Choroid plexus epithelial cell (primary cell): ENCODE data around the gene VPS54.

ENCODE experiments used
- DNase-seq: peaks from one replicate; pipeline ENCODE4 v3.0.0-alpha.2; 2010; ENCODE audit warnings: low read depth
- H3K4me3 ChIP-seq: 2 replicates; pipeline ENCODE4 v1.5.1; 2011; ENCODE audit warnings: low read depth, mild to moderate bottlenecking, control low read depth, low read length, moderate library complexity
- TF ChIP-seq, protein P1 (sequence below): conservative IDR thresholded peaks from 2 replicates; pipeline ENCODE4 v1.5.1; 2011; ENCODE audit warnings: low read depth, mild to moderate bottlenecking, control low read depth, inconsistent platforms, low read length, moderate library complexity

The VPS54 gene

DNA sequence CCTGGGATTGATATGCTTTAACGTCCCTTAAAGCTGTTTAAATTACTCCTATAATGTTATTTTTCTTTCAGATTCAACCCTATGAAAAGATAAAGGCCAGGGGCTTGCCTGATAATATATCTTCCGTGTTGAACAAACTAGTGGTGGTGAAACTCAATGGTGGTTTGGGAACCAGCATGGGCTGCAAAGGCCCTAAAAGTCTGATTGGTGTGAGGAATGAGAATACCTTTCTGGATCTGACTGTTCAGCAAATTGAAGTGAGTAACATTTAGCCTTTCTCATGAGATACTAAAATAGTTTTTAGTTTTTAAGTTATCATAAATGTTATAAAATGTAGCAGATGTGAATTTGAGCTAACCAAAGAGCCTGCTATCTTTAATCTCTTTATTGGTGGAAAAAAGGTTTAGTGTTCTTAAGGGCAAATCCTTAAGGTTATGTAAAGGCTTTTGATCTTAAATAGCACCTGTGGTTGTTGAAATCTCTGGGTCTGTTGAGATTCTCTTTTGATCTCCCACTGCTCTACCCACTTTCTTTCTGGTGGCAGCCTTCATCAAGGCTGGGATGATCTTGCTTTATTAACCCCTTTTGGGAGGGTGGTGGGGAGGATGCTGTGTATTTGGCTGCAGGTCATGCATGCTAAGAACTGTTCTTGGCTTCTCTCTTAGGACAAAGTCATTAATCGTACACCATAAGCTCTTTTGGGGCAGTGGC is 136.7 kb downstream of the VPS54 start:
- DNase-seq, result no peak
- TF ChIP-seq, protein P1, sequence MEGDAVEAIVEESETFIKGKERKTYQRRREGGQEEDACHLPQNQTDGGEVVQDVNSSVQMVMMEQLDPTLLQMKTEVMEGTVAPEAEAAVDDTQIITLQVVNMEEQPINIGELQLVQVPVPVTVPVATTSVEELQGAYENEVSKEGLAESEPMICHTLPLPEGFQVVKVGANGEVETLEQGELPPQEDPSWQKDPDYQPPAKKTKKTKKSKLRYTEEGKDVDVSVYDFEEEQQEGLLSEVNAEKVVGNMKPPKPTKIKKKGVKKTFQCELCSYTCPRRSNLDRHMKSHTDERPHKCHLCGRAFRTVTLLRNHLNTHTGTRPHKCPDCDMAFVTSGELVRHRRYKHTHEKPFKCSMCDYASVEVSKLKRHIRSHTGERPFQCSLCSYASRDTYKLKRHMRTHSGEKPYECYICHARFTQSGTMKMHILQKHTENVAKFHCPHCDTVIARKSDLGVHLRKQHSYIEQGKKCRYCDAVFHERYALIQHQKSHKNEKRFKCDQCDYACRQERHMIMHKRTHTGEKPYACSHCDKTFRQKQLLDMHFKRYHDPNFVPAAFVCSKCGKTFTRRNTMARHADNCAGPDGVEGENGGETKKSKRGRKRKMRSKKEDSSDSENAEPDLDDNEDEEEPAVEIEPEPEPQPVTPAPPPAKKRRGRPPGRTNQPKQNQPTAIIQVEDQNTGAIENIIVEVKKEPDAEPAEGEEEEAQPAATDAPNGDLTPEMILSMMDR, result no peak

DNA sequence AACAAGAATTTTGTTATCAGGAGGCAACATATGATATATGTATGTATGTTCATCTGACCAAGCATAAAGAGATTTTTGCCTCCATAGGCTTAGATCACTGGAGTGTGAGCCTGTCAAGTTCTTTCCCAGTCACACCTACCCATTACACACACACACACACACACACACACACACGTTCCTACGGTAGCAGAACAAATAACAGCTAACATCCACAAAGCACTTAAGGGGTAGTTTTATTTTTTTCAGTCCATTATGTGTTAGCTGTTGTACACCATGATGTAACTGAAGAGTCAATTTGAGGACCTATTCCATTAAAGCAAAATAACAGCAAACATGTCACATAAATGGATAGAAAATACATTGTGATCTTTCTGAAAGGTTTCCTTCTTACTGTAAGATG is 138.0 kb downstream of the VPS54 start:
- TF ChIP-seq, protein P1, result no peak
- H3K4me3 ChIP-seq, result no peak overlapping the region
- no peak for DNase-seq

More for the DNA sequence above, 136.7 kb downstream of the VPS54 start:
- no peak overlapping the region for H3K4me3 ChIP-seq

DNA sequence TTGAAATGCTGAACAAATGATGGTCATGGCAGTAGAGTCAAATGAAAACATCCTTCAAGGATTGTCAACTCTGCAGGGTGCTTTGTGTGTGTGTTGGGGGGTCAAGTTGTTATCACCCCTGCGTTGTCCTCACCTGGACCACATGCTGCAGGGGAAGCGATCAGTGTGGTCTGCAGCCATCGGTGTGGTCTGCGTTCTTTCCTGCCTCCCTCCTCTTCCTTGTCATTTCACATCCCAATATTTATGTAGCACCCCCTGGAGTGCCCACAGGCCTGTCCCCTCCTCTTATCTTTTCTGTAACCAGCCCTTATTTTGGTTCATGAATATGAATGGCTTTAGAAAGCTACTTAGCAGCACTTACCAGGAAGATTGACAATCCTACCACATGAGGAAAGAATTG is 138.6 kb downstream of the VPS54 start:
- no peak for DNase-seq
- TF ChIP-seq, protein P1, result no peak
- H3K4me3 ChIP-seq, result no peak overlapping the region

DNA sequence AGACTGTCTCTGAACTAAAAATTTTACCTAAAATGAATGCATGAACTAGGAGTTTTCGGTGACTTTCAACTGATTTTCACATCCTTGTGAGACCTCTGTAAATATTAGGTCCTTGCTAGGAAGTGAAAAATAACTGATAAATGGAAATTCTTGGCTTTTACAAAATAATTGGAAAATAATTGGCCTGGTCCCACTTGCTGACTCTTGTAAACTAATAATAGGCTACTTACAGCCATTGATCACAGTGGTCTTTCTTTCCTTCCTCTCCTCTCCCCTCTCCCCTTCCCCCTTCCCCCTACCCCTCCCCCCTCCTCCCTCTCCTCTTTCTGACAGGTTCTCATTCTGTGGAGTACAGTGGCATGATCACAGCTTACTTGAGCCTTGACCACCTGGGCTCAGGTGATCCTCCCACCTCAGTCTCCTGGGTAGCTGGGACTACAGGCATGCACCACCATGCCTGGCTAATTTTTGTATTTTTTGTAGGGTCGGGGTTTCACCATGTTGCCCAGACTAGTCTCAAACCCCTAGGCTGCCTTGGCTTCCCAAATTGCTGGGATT is 139.3 kb downstream of the VPS54 start:
- TF ChIP-seq, protein P1, result no peak
- no peak overlapping the region for H3K4me3 ChIP-seq
- no peak for DNase-seq

DNA sequence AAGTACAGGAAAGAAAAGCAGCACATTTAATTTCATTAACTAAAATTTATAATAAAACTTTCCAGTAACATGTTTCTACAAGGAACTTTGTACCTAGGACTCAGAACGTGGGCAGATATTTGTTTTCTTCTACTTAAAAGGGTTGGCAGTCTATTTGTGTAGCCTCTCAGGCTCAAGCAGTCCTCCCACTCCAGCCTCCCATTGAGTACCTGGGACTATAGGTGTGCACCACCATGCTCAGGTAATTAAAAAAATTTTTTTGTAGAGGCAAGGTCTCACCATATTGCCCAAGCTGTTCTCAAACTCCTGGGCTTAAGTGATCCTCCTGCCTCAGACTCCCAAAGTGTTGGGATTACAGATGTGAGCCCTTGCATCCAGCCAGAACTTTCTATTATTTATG is 140.7 kb downstream of the VPS54 start:
- no peak for DNase-seq
- TF ChIP-seq, protein P1, result no peak

DNA sequence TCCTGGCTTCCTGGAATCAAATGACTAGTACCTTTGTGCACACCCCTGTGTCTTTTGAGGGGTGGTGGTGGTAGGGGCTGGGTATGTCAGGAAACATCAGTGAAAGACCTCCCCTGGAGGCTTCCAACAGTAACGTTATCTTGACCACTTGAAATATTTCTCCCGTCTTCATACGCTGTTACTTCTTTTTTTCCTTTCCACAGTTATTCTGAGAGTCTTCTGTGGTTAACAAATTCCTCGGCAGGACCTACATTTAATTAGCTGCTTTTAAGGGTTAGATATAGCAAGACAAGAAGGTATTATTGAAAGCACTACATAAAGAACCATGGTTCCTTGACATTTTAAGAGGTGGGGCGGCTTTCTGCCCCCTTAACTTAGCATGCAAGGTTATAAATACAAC is 142.9 kb downstream of the VPS54 start:
- H3K4me3 ChIP-seq, result no peak overlapping the region
- TF ChIP-seq, protein P1, result no peak
- DNase-seq, result no peak

More for the DNA sequence above, 140.7 kb downstream of the VPS54 start:
- H3K4me3 ChIP-seq, result no peak overlapping the region

DNA sequence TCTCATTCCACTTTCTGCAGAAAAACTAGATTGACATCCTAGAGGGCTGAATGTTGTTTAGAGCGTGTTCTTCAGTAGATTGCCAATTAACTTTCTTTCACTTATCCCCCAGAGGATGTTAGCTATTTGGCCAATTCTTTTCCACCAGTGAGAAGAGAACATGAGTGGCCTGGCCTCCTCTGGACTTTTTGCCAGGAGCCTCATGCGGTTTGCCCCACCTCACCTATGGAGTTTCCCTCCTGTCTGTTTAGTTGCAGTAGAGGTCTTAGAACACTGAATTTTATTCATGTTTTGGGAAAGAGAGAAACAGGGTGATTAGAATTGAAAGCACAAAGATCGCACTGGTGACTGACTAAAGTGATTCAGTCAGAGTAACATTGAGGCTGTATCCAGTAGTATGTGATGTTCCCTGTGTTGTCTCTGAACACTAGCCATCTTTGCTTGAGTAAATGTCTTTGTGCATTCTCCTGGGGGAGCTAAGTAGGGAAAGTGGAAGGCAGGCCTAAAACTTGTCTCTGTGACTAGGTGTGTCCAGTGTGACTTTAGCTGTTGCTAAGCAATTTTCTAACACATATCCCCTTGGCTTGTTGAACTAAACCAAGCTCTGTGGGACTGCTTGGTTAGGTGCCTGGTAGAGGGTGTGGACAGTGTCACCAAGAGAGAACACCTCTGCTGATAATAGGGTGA is 143.5 kb downstream of the VPS54 start:
- no peak for DNase-seq
- TF ChIP-seq, protein P1, result no peak
- no peak overlapping the region for H3K4me3 ChIP-seq
